ENCODE measurements around the gene LRRC27. TPM values are rescaled to one million over a fixed set of nuclear protein-coding genes. Genes with fewer than 3 reads are reported as not detected.
"Not testable (repeated sequence)": the region's sequence is repeated elsewhere in the genome, so short reads cannot be mapped to it uniquely, and the experiment has no call there.

The LRRC27 gene
- total RNA-seq, 3 donors from 2014 or later: 0.89 to 2.0 (median 1.1) TPM

DNA sequence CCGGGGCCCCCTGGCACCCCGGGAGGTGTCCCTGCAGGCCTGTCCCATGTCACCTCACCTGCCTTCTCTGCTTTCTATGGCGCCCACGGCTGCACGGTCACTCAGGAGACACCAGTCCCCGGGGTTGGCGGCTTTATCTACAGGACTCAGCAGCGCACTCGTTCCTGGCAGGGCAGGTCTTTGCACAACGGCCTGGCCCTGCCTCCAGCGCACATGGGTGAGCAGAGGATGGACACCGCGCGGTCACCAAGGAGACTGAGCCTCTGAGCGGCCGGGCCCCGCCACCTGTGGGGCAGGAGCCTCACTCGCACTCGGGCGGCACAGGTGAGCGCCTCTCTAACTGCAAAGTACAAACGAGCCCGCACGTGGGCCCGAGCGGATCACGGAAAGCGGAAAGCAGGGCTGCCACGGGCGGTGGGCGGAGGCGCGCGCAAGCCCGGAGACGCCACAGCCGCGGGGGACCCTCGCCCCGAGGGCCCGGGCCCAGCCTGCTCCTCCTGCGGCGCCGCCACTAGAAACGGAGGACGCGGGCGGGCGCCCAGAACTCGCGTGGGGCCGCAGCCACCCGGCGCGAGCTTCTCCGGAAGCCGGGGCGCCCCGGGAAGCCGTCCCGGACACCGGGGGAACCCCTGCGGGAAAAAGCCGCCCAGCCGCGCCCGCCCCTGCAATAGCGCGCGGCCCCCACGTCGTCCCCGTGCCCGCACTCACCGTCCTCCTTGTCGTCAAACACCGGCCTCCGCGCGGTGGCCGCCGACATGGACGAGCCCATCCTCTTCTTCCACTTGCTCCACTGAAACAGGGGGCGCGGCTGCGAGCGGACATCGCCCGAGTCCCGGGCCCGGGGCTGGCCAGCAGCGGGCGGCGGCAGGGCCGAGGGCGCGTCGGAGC is 24.9 kb upstream of the LRRC27 start:
- DNase-seq (peak; percentile 44), ATAC-seq (peak; percentile 12 to 19)
- H3K4me3 Mint-ChIP-seq: peak overlapping the region; percentile 90
- H3K4me1 Mint-ChIP-seq (ENCODE audit: low read depth): peaks cover 11% of the 10 kb centered on the region
- no peaks in the 10 kb centered on the region for H3K36me3 Mint-ChIP-seq (ENCODE audit: insufficient read depth)
- H3K27me3 Mint-ChIP-seq (ENCODE audit: low read depth): peaks cover 6% of the 10 kb centered on the region
- no peaks in the 10 kb centered on the region for H3K9me3 Mint-ChIP-seq

- ATAC-seq: peak; percentile 79 to 89
Measured at GRCh38 chr10:132307823-132308586, 24.0 kb upstream of the LRRC27 start, which contains the start of gene STK32C. TSS of gene STK32C (minus strand) at chr10:132307950. CDS start at chr10:132307833, 117 bp downstream.

DNA sequence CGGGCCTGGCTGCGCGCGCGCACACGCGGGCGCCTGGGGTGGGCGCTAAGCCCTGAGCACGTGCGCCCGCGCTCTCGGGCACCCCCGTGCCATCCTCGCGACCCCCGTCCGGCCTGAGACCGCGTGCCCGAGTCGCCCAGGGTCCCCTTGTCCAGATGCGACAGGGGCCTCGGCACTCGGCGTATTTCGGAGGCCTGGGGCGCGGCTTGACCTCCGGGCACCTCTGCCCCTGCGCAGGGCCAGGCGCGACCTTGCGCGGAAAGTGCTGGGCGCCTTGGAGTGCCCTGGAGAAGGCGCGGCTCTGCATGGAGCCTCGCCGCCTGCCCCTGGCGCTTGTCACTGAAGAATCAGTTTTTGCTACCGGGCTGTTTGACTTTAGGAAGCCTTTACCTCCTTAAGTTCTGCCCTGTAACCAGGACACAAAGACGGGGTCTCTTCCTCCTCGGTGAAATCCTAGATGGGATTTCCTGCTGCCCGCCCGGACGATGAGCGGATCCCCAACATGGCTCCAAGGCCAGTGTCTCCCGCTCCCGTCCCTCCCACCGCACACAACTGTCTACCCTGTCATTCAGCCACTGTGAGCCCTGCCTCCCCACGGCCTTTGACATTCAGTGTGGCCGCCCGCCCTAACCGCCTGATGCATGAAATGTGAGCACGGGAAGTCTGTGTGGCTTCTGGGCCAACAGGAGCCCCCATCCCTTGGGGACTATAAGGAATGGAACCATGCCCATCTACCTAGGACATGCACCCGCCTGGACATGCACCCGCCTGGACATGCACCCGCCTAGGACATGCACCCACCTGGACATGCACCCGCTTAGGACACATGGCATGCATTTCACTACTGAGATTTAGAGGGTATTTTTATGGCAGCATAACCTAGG is 23.2 kb upstream of the LRRC27 start:
- ATAC-seq (no peak), DNase-seq (no peak)
- peaks cover 6% of the 10 kb centered on the region for H3K27me3 Mint-ChIP-seq (ENCODE audit: low read depth)
- no peaks in the 10 kb centered on the region for H3K36me3 Mint-ChIP-seq (ENCODE audit: insufficient read depth)
- peaks cover 11% of the 10 kb centered on the region for H3K4me1 Mint-ChIP-seq (ENCODE audit: low read depth)
- peak overlapping the region; percentile 68 for H3K4me3 Mint-ChIP-seq
- no peaks in the 10 kb centered on the region for H3K9me3 Mint-ChIP-seq

More at GRCh38 chr10:132307823-132308586, 24.0 kb upstream of the LRRC27 start, which contains the start of gene STK32C:
- Mint-ChIP-seq H3K9me3 (no peaks in the 10 kb centered on the region), H3K4me3 (peak within 1 kb of the TSS; percentile 90), H3K36me3 (ENCODE audit: insufficient read depth) (no peaks in the 10 kb centered on the region), H3K4me1 (ENCODE audit: low read depth) (peaks cover 11% of the 10 kb centered on the region), H3K27me3 (ENCODE audit: low read depth) (peaks cover 6% of the 10 kb centered on the region)
- peak; percentile 90 for DNase-seq

DNA sequence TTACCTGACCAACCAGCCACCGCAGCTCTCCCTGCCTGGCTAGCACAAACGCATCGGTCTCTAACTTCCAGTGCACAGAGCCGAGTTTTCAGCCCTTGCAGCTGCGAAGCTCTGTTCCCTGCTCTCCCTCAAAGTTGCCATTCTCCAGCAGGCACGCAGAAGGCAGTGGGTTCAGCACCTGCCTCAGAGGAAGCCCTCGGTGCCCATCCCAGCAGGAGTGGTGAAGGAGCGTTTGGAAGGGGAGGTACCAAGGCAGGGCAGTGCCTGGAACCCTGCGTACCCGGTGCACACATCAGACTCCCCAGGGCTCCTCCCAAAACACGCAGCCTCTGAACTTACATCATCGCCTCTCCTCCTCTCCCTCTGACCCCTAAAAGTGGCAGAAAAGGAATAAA is 22.5 kb upstream of the LRRC27 start:
- Mint-ChIP-seq H3K4me1 (ENCODE audit: low read depth) (peaks cover 11% of the 10 kb centered on the region), H3K9me3 (no peaks in the 10 kb centered on the region), H3K27me3 (ENCODE audit: low read depth) (peaks cover 6% of the 10 kb centered on the region), H3K36me3 (ENCODE audit: insufficient read depth) (no peaks in the 10 kb centered on the region), H3K4me3 (peak overlapping the region; percentile 7)
- DNase-seq: no peak
- no peak for ATAC-seq

DNA sequence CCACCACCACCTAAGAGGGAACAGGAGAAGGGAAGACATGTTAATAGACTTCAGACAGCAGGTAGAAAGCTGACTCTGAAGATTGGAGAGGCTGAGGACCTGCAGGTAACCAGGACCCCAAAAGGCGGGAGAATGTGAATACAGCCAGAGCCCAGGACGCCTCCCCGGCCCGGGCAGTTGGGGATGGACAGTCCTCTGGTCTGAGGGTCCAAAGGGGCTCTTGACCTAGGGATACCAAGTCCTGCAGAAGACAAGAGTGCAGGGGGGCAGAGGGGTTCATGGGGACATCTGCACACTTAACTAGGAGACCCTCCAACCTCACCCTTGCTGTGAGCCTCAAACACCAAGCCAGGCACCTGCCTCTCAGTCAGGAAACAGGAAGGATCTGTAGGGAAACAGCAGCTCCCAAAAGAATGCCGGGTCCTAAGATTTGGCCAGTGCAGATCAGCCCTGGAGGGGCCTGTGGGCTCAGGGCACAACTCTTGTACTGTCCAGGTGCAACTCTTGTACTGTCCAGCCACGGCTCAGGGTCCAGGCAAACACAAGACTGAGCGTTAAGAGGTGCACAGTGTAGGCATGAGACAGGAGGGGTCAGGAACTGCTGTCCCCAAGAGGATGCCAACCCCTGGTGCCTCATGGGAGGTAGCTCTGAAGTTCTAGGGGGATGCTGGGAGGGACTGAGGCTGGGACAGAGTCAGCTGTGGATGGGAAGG is 22.0 kb upstream of the LRRC27 start:
- Mint-ChIP-seq H3K4me3 (no peak overlapping the region), H3K27me3 (ENCODE audit: low read depth) (peaks cover 6% of the 10 kb centered on the region), H3K36me3 (ENCODE audit: insufficient read depth) (no peaks in the 10 kb centered on the region), H3K4me1 (ENCODE audit: low read depth) (peaks cover 11% of the 10 kb centered on the region), H3K9me3 (no peaks in the 10 kb centered on the region)
- DNase-seq (no peak), ATAC-seq (no peak)

DNA sequence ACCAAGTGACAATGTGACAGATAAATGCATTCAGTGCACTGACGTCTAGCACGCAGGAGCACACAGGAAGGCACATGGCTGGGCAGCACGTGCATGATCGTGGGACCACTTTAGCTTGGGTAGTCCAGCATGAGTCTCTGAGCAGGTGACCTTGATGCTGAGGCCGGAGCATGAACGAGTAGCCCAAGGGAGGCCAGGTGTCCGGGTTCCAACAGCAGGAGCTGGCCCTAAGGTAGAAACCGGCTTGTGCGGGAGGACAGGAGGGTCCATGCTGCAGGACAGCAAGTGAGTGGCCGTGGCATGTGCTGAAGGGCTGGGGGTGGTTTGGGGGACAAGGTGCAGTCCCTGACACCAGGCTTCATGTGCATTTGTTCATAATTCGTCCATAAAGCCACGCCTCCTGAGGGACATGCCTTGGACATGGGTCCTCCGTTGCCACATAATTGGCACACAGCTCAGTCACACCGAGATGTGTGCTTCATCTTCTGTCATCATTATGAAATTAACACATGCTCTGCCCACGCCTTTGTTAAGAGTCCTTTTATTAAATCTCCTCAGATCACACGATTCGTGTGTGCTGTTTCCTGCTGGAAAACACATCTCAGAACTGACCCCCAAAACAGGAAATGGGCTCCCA is 21.2 kb upstream of the LRRC27 start:
- Mint-ChIP-seq H3K27me3 (ENCODE audit: low read depth) (peaks cover 6% of the 10 kb centered on the region), H3K36me3 (ENCODE audit: insufficient read depth) (no peaks in the 10 kb centered on the region), H3K9me3 (no peaks in the 10 kb centered on the region), H3K4me1 (ENCODE audit: low read depth) (peaks cover 11% of the 10 kb centered on the region), H3K4me3 (no peak overlapping the region)
- DNase-seq: no peak
- ATAC-seq: no peak

DNA sequence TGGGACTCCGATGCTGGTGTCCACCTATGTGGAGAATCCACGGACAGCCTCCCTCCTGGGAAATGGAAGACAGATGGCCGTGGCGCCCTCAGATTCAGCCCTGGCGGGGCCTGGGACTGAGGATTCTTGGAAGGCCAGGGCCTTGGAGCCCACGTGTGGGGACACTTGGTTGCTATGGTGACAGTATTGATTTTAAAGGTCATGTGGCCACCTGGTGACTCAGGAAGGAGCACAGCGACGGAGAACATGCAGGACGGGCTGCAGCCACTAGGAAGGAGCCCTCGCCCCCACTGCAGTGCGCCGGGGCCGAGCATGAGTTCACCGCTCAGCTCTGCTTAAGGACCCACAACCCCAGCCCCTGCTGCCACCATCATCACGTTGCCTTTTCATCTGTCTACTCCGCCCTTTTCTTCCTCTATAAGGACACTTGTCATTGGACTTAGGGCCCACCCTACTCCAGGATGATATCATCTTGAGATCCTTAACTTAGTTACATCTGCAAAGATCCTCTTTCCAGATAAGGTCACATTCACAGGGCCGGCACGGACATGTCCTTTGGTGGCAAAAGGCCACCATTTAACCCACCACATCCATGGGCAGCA is 20.6 kb upstream of the LRRC27 start:
- Mint-ChIP-seq H3K9me3 (no peaks in the 10 kb centered on the region), H3K4me1 (ENCODE audit: low read depth) (peaks cover 8% of the 10 kb centered on the region), H3K36me3 (ENCODE audit: insufficient read depth) (no peaks in the 10 kb centered on the region), H3K27me3 (ENCODE audit: low read depth) (peaks cover 2% of the 10 kb centered on the region), H3K4me3 (no peak overlapping the region)
- ATAC-seq (no peak), DNase-seq (no peak)

DNA sequence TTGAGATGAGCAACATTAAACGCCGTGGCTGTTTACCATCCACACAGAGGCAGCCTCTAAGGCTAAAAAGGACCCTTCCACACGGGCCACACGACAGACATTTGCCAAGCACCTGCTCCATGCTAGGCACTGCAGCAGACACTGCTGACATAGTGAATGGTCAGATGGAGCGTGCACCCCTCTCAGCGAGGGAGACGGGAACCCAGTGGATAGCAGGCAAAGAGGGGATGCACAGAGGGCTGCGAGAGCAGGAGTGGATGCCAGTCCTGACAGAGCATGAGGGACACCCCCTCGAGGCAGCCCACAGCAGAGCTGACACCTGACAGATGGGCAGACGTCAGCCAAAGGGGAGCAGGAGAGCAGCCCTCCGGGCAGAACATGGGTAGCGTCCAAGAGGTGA is 18.7 kb upstream of the LRRC27 start:
- H3K4me1 Mint-ChIP-seq (ENCODE audit: low read depth): peaks cover 2% of the 10 kb centered on the region
- peaks cover 2% of the 10 kb centered on the region for H3K27me3 Mint-ChIP-seq (ENCODE audit: low read depth)
- DNase-seq (no peak), ATAC-seq (no peak)
- no peaks in the 10 kb centered on the region for H3K9me3 Mint-ChIP-seq
- H3K36me3 Mint-ChIP-seq (ENCODE audit: insufficient read depth): no peaks in the 10 kb centered on the region
- no peak overlapping the region for H3K4me3 Mint-ChIP-seq

DNA sequence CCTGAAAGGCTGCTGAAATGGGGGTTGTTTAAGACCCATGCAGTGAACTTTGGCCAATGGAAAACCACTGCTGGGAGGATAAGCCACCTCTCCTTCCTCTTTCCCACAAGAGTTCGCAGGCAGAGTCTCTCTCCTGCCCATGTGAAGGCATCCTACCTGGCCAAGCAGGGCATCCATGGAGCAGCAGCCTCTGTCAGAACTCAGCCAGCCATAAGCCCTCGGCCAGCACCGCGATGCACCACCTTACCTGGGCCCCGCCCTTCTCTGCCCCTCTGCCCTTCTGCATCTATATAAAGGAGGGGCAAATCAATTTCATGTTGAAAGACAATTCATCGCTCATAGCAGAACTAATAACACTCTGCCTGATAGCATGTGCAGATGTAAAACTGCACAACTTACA is 18.1 kb upstream of the LRRC27 start:
- Mint-ChIP-seq H3K9me3 (no peaks in the 10 kb centered on the region), H3K27me3 (ENCODE audit: low read depth) (peaks cover 2% of the 10 kb centered on the region), H3K4me3 (no peak overlapping the region), H3K36me3 (ENCODE audit: insufficient read depth) (no peaks in the 10 kb centered on the region), H3K4me1 (ENCODE audit: low read depth) (peaks cover 2% of the 10 kb centered on the region)
- no peak for ATAC-seq
- no peak for DNase-seq

GRCh38 chr10:132314336-132314735 is 17.7 kb upstream of the LRRC27 start:
- H3K4me1 Mint-ChIP-seq (ENCODE audit: low read depth): peaks cover 2% of the 10 kb centered on the region

DNA sequence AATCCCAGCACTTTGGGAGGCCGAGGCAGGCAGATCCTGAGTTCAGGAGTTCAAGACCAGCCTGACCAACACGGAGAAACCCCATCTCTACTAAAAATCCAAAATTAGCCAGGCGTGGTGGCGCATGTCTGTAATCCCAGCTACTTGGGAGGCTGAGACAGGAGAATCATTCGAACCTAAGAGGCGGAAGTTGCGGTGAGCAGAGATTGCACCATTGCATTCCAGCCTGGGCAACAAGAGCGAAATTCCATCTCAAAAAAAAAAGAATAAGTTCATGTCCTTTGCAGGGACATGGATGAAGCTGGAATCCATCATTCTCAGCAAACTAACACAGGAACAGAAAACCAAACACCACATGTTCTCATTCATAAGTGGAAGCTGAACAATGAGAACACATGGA is 17.1 kb upstream of the LRRC27 start:
- H3K27me3 Mint-ChIP-seq (ENCODE audit: low read depth); H3K36me3 Mint-ChIP-seq (ENCODE audit: insufficient read depth); ATAC-seq: not testable (repeated sequence)

More at GRCh38 chr10:132314336-132314735, 17.7 kb upstream of the LRRC27 start:
- Mint-ChIP-seq H3K9me3 (no peaks in the 10 kb centered on the region), H3K27me3 (ENCODE audit: low read depth) (peaks cover 2% of the 10 kb centered on the region), H3K4me3 (no peak overlapping the region), H3K36me3 (ENCODE audit: insufficient read depth) (no peaks in the 10 kb centered on the region)
- DNase-seq (no peak), ATAC-seq (no peak)

GRCh38 chr10:132316133-132316532 is 15.9 kb upstream of the LRRC27 start:
- Mint-ChIP-seq H3K4me3 (no peak overlapping the region), H3K9me3 (no peaks in the 10 kb centered on the region), H3K27me3 (ENCODE audit: low read depth) (peaks cover under 1% of the 10 kb centered on the region), H3K36me3 (ENCODE audit: insufficient read depth) (no peaks in the 10 kb centered on the region), H3K4me1 (ENCODE audit: low read depth) (peaks cover 8% of the 10 kb centered on the region)
- no peak for DNase-seq
- no peak for ATAC-seq

More for the DNA sequence above, 17.1 kb upstream of the LRRC27 start:
- H3K4me3 Mint-ChIP-seq; DNase-seq; H3K4me1 Mint-ChIP-seq (ENCODE audit: low read depth); H3K9me3 Mint-ChIP-seq: not testable (repeated sequence)

DNA sequence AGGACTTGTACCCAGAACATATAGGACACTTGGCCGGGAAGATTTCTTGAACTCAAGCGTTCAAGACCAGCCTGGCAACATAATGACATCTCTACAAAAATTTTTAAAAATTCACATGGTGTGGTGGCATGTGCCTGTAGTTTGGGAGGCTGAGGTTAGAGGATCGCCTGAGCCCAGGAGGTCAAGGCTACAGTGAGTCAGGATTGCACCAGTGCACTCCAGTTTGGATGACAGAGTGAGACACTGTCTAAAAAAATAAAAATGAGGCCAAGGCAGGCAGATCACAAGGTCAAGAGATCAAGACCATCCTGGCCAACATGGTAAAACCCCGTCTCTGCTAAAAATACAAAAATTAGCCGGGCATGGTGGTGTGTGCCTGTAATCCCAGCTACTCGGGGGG is 14.5 kb upstream of the LRRC27 start:
- not testable (repeated sequence) for ATAC-seq; H3K9me3 Mint-ChIP-seq; H3K27me3 Mint-ChIP-seq (ENCODE audit: low read depth); H3K36me3 Mint-ChIP-seq (ENCODE audit: insufficient read depth); DNase-seq; H3K4me1 Mint-ChIP-seq (ENCODE audit: low read depth); H3K4me3 Mint-ChIP-seq

Measured in activated T-cell treated with anti-CD3 and anti-CD28 coated beads, Interleukin-2, amount 50 U/mL, for 4 hours (primary cell).